Neural cell (in vitro differentiated cells): ENCODE data around the gene SELP.

ENCODE experiments used
- EP300 ChIP-seq: fragments of 450-650 bp; conservative IDR thresholded peaks from 2 replicates; pipeline ENCODE4 v1.6.1; 2014; ENCODE audit warnings: antibody characterized with exemption, mild to moderate bottlenecking, moderate library complexity; ENCODE audit not compliant: poor library complexity, severe bottlenecking
- EZH2 ChIP-seq: fragments of 200-600, 300-800 bp; shearing (Covaris generic), sonication (generic); IDR thresholded peaks from 2 replicates; pipeline ENCODE4 v1.6.1; 2014; ENCODE audit warnings: antibody characterized with exemption, low read length, borderline replicate concordance, mild to moderate bottlenecking; ENCODE audit not compliant: insufficient read depth, poor library complexity, severe bottlenecking
- POLR2AphosphoS5 ChIP-seq: IDR thresholded peaks from 2 replicates; pipeline ENCODE4 v1.6.1; 2012
- RAD21 ChIP-seq: fragments of 450-650 bp; conservative IDR thresholded peaks from 2 replicates; pipeline ENCODE4 v1.6.1; 2014; ENCODE audit warnings: antibody characterized with exemption, mild to moderate bottlenecking, moderate library complexity
- SMC3 ChIP-seq: fragments of 450-650 bp; conservative IDR thresholded peaks from 2 replicates; pipeline ENCODE4 v1.6.1; 2014; ENCODE audit warnings: antibody characterized with exemption, mild to moderate bottlenecking, moderate library complexity; ENCODE audit not compliant: poor library complexity
- TAF1 ChIP-seq: IDR thresholded peaks from 2 replicates; pipeline ENCODE4 v1.6.1; 2012; ENCODE audit warnings: low read depth
- TF ChIP-seq, protein P1 (sequence below): fragments of 450-650 bp; IDR thresholded peaks from 2 replicates; pipeline ENCODE4 v1.5.1; 2014; ENCODE audit warnings: antibody characterized with exemption, mild to moderate bottlenecking, moderate library complexity; ENCODE audit not compliant: poor library complexity, severe bottlenecking

DNA sequence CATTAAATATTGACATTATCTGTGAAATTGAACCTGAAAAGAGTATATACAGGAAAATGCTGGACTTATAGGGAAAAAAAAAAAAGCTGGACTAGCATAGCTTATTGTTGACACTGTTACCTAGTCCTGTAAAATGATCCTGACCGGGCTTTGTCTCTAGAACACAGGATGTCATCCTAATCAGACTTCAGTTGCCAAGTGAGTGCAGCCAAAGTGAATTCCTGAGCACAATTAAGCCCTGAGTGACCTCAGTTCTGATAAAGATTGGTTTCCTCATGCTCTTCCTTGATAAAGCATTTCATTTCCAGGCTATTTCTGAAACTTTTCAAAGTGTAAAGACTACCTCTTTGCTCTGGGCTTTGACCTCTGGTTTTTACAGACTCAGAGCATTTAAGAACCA, 19.8 kb downstream of the SELP start:
- TF ChIP-seq, protein P1, sequence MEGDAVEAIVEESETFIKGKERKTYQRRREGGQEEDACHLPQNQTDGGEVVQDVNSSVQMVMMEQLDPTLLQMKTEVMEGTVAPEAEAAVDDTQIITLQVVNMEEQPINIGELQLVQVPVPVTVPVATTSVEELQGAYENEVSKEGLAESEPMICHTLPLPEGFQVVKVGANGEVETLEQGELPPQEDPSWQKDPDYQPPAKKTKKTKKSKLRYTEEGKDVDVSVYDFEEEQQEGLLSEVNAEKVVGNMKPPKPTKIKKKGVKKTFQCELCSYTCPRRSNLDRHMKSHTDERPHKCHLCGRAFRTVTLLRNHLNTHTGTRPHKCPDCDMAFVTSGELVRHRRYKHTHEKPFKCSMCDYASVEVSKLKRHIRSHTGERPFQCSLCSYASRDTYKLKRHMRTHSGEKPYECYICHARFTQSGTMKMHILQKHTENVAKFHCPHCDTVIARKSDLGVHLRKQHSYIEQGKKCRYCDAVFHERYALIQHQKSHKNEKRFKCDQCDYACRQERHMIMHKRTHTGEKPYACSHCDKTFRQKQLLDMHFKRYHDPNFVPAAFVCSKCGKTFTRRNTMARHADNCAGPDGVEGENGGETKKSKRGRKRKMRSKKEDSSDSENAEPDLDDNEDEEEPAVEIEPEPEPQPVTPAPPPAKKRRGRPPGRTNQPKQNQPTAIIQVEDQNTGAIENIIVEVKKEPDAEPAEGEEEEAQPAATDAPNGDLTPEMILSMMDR = no peak
- no peak for TF ChIP-seq EP300
- no peak for TF ChIP-seq TAF1
- no peak for TF ChIP-seq RAD21
- no peak for TF ChIP-seq EZH2
- TF ChIP-seq POLR2AphosphoS5 = no peak
- no peak for TF ChIP-seq SMC3
